Cardiac muscle cell (in vitro differentiated cells and primary cell): ENCODE measurements around the gene GRXCR2. TPM values are rescaled to one million over a fixed set of nuclear protein-coding genes. Genes with fewer than 3 reads are reported as not detected.
"Not testable (repeated sequence)": the region's sequence is repeated elsewhere in the genome, so short reads cannot be mapped to it uniquely, and the experiment has no call there.

Experiments
- DNase-seq, 2 donors: peaks; one replicate each; pipeline versions ENCODE4 v3.0.0 to v3.0.0-alpha.2; 2010 to 2017; ENCODE audit warnings: low read depth in 1 of 2, low spot score in 1 of 2
- H3K27ac ChIP-seq: fragments of 200-600 bp; sonication (generic); 2 replicates; pipeline ENCODE4 v1.5.1; 2016
- H3K27me3 ChIP-seq: fragments of 200-600 bp; sonication (generic); 2 replicates; pipeline ENCODE4 v1.6.0; 2016; ENCODE audit warnings: control low read depth
- H3K36me3 ChIP-seq: fragments of 200-600 bp; sonication (generic); 2 replicates; pipeline ENCODE4 v1.5.1; 2016; ENCODE audit warnings: control low read depth
- H3K4me1 ChIP-seq: fragments of 200-600 bp; sonication (generic); 2 replicates; pipeline ENCODE4 v1.8.1; 2017; ENCODE audit warnings: low read depth, mild to moderate bottlenecking, mixed run types
- H3K4me3 ChIP-seq: fragments of 200-600 bp; sonication (generic); 2 replicates; pipeline ENCODE4 v1.5.1; 2016; ENCODE audit warnings: mild to moderate bottlenecking
- H3K9me3 ChIP-seq: fragments of 200-600 bp; sonication (generic); 2 replicates; pipeline ENCODE4 v1.5.1; 2017; ENCODE audit warnings: low read depth, mild to moderate bottlenecking, control low read depth
- polyA plus RNA-seq: library from polyadenylated mRNA; unstranded; fragments of >200 nt; fragmentation: Nextera tagmentation; extraction: Ambion mirVana; gene quantifications from 2 replicates; pipeline ENCODE4 v1.2.1, GENCODE V29; 2016
- total RNA-seq: library from RNA; depleted of rRNA; stranded (reverse); fragments of >200 nt; gene quantifications from 2 replicates; pipeline ENCODE4 v1.2.3, GENCODE V29; 2016
- TF ChIP-seq, protein P1 (sequence below): IDR thresholded peaks from 2 replicates; pipeline ENCODE4 v1.5.1; 2012; ENCODE audit warnings: low read depth, mild to moderate bottlenecking, low read length

The GRXCR2 gene
- total and polyA plus RNA-seq, 2 experiments from 2014 or later = not detected

GRCh38 chr5:145867806-145868205 lies 5.0 kb downstream of the GRXCR2 start:
- TF ChIP-seq, protein P1, sequence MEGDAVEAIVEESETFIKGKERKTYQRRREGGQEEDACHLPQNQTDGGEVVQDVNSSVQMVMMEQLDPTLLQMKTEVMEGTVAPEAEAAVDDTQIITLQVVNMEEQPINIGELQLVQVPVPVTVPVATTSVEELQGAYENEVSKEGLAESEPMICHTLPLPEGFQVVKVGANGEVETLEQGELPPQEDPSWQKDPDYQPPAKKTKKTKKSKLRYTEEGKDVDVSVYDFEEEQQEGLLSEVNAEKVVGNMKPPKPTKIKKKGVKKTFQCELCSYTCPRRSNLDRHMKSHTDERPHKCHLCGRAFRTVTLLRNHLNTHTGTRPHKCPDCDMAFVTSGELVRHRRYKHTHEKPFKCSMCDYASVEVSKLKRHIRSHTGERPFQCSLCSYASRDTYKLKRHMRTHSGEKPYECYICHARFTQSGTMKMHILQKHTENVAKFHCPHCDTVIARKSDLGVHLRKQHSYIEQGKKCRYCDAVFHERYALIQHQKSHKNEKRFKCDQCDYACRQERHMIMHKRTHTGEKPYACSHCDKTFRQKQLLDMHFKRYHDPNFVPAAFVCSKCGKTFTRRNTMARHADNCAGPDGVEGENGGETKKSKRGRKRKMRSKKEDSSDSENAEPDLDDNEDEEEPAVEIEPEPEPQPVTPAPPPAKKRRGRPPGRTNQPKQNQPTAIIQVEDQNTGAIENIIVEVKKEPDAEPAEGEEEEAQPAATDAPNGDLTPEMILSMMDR = no peak
- H3K4me1 ChIP-seq = no peaks in the 10 kb centered on the region
- no peaks in the 10 kb centered on the region for H3K27me3 ChIP-seq
- no peak overlapping the region for H3K4me3 ChIP-seq
- H3K36me3 ChIP-seq = no peaks in the 10 kb centered on the region
- DNase-seq = peak in 1 of 2 donors; percentile 30
- H3K9me3 ChIP-seq = no peaks in the 10 kb centered on the region
- no peak overlapping the region for H3K27ac ChIP-seq

DNA sequence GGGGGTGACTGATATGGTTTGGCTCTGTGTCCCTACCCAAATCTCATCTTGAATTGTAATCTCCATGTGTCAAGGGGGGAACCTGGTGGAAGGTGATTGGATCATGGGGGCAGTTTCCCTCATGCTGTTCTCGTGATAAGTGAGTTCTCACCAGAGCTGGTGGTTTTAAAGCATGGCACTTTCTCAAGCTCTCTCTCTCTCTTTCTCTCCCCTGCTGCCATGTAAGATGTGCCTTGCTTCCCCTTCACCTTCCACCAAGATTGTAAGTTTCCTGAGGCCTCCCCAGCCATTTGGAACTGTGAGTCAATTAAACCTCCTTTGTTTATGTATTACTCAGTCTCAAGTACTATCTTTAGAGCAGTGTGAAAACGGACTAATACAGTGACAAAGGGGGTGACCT lies 8.4 kb downstream of the GRXCR2 start:
- H3K4me1 ChIP-seq, H3K9me3 ChIP-seq, DNase-seq, H3K4me3 ChIP-seq, H3K36me3 ChIP-seq, H3K27me3 ChIP-seq, H3K27ac ChIP-seq: not testable (repeated sequence)

DNA sequence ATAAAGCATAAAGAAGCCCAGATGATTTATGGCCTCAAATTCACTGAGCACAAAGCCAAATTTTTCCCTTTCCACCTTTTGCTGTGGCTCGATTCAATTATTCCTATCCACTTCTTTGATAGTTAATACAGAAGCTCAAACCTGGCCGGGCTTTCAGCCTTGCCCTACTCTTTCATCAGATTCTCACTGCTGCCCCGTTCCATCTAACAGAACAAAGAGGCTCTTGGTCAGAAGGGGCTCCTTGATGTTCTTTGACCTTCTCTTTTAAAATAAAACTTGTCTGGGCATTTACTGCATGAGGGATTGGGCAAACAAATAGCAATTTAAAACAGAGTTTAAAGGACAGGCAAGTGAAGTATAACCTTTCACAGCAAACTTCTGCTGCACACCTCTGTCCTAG lies 9.8 kb downstream of the GRXCR2 start:
- no peaks in the 10 kb centered on the region for H3K36me3 ChIP-seq
- TF ChIP-seq, protein P1 = no peak
- peaks cover 13% of the 10 kb centered on the region for H3K4me1 ChIP-seq
- DNase-seq = no peak
- H3K4me3 ChIP-seq = no peak overlapping the region
- no peak overlapping the region for H3K27ac ChIP-seq
- no peaks in the 10 kb centered on the region for H3K27me3 ChIP-seq
- H3K9me3 ChIP-seq = no peaks in the 10 kb centered on the region

GRCh38 chr5:145859897-145860296 lies 12.9 kb downstream of the GRXCR2 start:
- Histone ChIP-seq H3K4me1 (peaks cover 20% of the 10 kb centered on the region), H3K9me3 (no peaks in the 10 kb centered on the region), H3K27me3 (no peaks in the 10 kb centered on the region), H3K4me3 (no peak overlapping the region), H3K36me3 (no peaks in the 10 kb centered on the region), H3K27ac (peak overlapping the region; percentile 51)
- no peak for DNase-seq
- TF ChIP-seq, protein P1 = peak; percentile 11

GRCh38 chr5:145859453-145859852 lies 13.4 kb downstream of the GRXCR2 start:
- TF ChIP-seq, protein P1 = no peak
- peak in 1 of 2 donors; percentile 5 for DNase-seq
- no peaks in the 10 kb centered on the region for H3K36me3 ChIP-seq
- peaks cover 20% of the 10 kb centered on the region for H3K4me1 ChIP-seq
- H3K4me3 ChIP-seq = no peak overlapping the region
- H3K27me3 ChIP-seq = no peaks in the 10 kb centered on the region
- no peaks in the 10 kb centered on the region for H3K9me3 ChIP-seq
- H3K27ac ChIP-seq = peak overlapping the region; percentile 51

GRCh38 chr5:145858959-145859358 lies 13.9 kb downstream of the GRXCR2 start:
- peaks cover 20% of the 10 kb centered on the region for H3K4me1 ChIP-seq
- no peaks in the 10 kb centered on the region for H3K9me3 ChIP-seq
- peak in 1 of 2 donors; percentile 62 for DNase-seq
- peak overlapping the region; percentile 51 for H3K27ac ChIP-seq
- H3K4me3 ChIP-seq = no peak overlapping the region
- no peaks in the 10 kb centered on the region for H3K27me3 ChIP-seq
- TF ChIP-seq, protein P1 = no peak
- H3K36me3 ChIP-seq = no peaks in the 10 kb centered on the region
